DND-41 (cell line): Measurements from ENCODE around the gene PLEKHA3.

Experiments used
- ATAC-seq: fragments of 200-7000 bp; cut with Tn5 transposase; 3 replicates; pipeline ENCODE4 v1.9.1; 2021; ENCODE audit warnings: low read depth; ENCODE audit not compliant: insufficient read depth
- DNase-seq: peaks from one replicate; pipeline ENCODE4 v3.0.0-alpha.2; 2020
- H2AFZ ChIP-seq: 2 replicates; pipeline ENCODE4 v1.6.0; 2012; ENCODE audit warnings: low read depth, low read length
- H3K27ac ChIP-seq: 2 replicates; pipeline ENCODE4 v1.5.1; 2012; ENCODE audit warnings: low read length, inconsistent platforms
- H3K27me3 ChIP-seq: fragments of 200-600 bp; sonication (generic); 2 replicates; pipeline ENCODE4 v1.6.0; 2012; ENCODE audit warnings: low read length, mild to moderate bottlenecking, inconsistent platforms; ENCODE audit not compliant: insufficient read depth, poor library complexity
- H3K36me3 ChIP-seq: 2 replicates; pipeline ENCODE4 v1.5.1; 2012; ENCODE audit warnings: low read length, inconsistent platforms; ENCODE audit not compliant: insufficient read depth
- H3K4me1 ChIP-seq: 2 replicates; pipeline ENCODE4 v1.5.1; 2012; ENCODE audit warnings: mild to moderate bottlenecking, low read length; ENCODE audit not compliant: insufficient read depth
- H3K4me2 ChIP-seq: 2 replicates; pipeline ENCODE4 v1.6.0; 2012; ENCODE audit warnings: mild to moderate bottlenecking, moderate library complexity, low read length, inconsistent platforms; ENCODE audit not compliant: insufficient read depth
- H3K4me3 ChIP-seq, 2 experiments: fragments of 200-600 bp in 1 of 2; shearing (Covaris generic) in 1 of 2; 2 replicates each; pipeline ENCODE4 v1.5.1; 2012 to 2016; ENCODE audit warnings: inconsistent platforms in 2 of 2, low read length in 2 of 2, mild to moderate bottlenecking in 2 of 2, low read depth in 1 of 2, moderate library complexity in 1 of 2
- H3K79me2 ChIP-seq: 2 replicates; pipeline ENCODE4 v1.6.0; 2012; ENCODE audit warnings: low read length, inconsistent platforms; ENCODE audit not compliant: insufficient read depth
- H3K9ac ChIP-seq: 2 replicates; pipeline ENCODE4 v1.6.0; 2012; ENCODE audit warnings: low read depth, mild to moderate bottlenecking, inconsistent platforms, low read length, moderate library complexity
- H3K9me3 ChIP-seq: 2 replicates; pipeline ENCODE4 v1.5.1; 2012; ENCODE audit warnings: low read length, moderate library complexity, mild to moderate bottlenecking, inconsistent platforms; ENCODE audit not compliant: insufficient read depth, severe bottlenecking
- H4K20me1 ChIP-seq: 2 replicates; pipeline ENCODE4 v1.6.0; 2012; ENCODE audit warnings: low read length; ENCODE audit not compliant: insufficient read depth
- CTCF ChIP-seq: IDR thresholded peaks from 2 replicates; pipeline ENCODE4 v1.5.1; 2012; ENCODE audit warnings: borderline replicate concordance, low read length, moderate library complexity, mild to moderate bottlenecking; ENCODE audit not compliant: poor library complexity, severe bottlenecking; ENCODE audit errors: extremely low read depth
- EZH2 ChIP-seq: IDR thresholded peaks from 3 replicates; pipeline ENCODE4 v1.6.1; 2012; ENCODE audit warnings: borderline replicate concordance, low read depth, mild to moderate bottlenecking, moderate library complexity, low read length, inconsistent platforms; ENCODE audit not compliant: severe bottlenecking

Gene PLEKHA3

GRCh38 chr2:178477443-178478129, 2.7 kb upstream of the PLEKHA3 start:
- Histone ChIP-seq H3K36me3 (no peaks in the 10 kb centered on the region), H4K20me1 (peaks cover 6% of the 10 kb centered on the region; the same call in 1 of the 2 replicates), H3K4me3 (peak overlapping the region; percentile 88 to 90), H3K4me2 (peak overlapping the region; percentile 69), H3K79me2 (peaks cover 49% of the 10 kb centered on the region), H3K9me3 (no peaks in the 10 kb centered on the region), H3K27me3 (no peaks in the 10 kb centered on the region), H2AFZ (peak overlapping the region; percentile 96), H3K4me1 (peaks cover 49% of the 10 kb centered on the region), H3K9ac (peak overlapping the region; percentile 78), H3K27ac (peak overlapping the region; percentile 95)
- DNase-seq: no peak
- no peak for ATAC-seq
- TF ChIP-seq CTCF (no peak), EZH2 (no peak)

GRCh38 chr2:178478130-178478438, 2.2 kb upstream of the PLEKHA3 start:
- H3K9ac ChIP-seq: peak overlapping the region; percentile 78
- H2AFZ ChIP-seq: peak overlapping the region; percentile 96
- H3K9me3 ChIP-seq: no peaks in the 10 kb centered on the region
- H3K4me3 ChIP-seq: peak overlapping the region; percentile 88 to 90
- H3K27me3 ChIP-seq: no peaks in the 10 kb centered on the region
- H3K4me1 ChIP-seq: peaks cover 54% of the 10 kb centered on the region
- peaks cover 6% of the 10 kb centered on the region; the same call in 1 of the 2 replicates for H4K20me1 ChIP-seq
- H3K27ac ChIP-seq: peak overlapping the region; percentile 95
- no peaks in the 10 kb centered on the region for H3K36me3 ChIP-seq
- TF ChIP-seq CTCF (no peak), EZH2 (no peak)
- DNase-seq (no peak), ATAC-seq (no peak)
- peak overlapping the region; percentile 69 for H3K4me2 ChIP-seq
- peaks cover 54% of the 10 kb centered on the region for H3K79me2 ChIP-seq

- no peaks in the 10 kb centered on the region for H3K36me3 ChIP-seq
- DNase-seq: peak; percentile 84
- no peak for TF ChIP-seq EZH2
- peak; percentile 89 for TF ChIP-seq CTCF
- no peaks in the 10 kb centered on the region for H3K9me3 ChIP-seq
- H3K4me1 ChIP-seq: peaks cover 59% of the 10 kb centered on the region
- peak within 1 kb of the TSS; percentile 95 for H3K27ac ChIP-seq
- H3K4me2 ChIP-seq: peak within 1 kb of the TSS; percentile 69
- peaks cover 6% of the 10 kb centered on the region; the same call in 1 of the 2 replicates for H4K20me1 ChIP-seq
- peak within 1 kb of the TSS; percentile 88 to 90 for H3K4me3 ChIP-seq
- H3K27me3 ChIP-seq: no peaks in the 10 kb centered on the region
- H3K9ac ChIP-seq: peak within 1 kb of the TSS; percentile 78
- peaks cover 60% of the 10 kb centered on the region for H3K79me2 ChIP-seq
- peak; percentile 73 for ATAC-seq
- H2AFZ ChIP-seq: peak within 1 kb of the TSS; percentile 96
Measured at GRCh38 chr2:178478439-178479274, 1.6 kb upstream of the PLEKHA3 start, which contains the start of gene FKBP7. FKBP7 (minus strand) TSS chr2:178478600; CDS start chr2:178478499, 101 bp downstream.
